ENCODE data around the gene FPR2.

FPR2 gene

GRCh38 chr19:51719251-51719988 lies 41.6 kb upstream of the FPR2 start:
- Histone ChIP-seq H3K36me3 (replicated peaks; ENCODE audit: low read depth, low read length) (no peaks in the 10 kb centered on the region), H3K27ac (ENCODE audit: low read length) (no peak overlapping the region), H3K9me3 (ENCODE audit: insufficient read depth, low read length) (no peaks in the 10 kb centered on the region), H4K20me1 (ENCODE audit: insufficient read depth, low read length) (no peaks in the 10 kb centered on the region), H2AFZ (ENCODE audit: low read depth, low read length) (no peak overlapping the region), H3K79me2 (ENCODE audit: low read length) (no peaks in the 10 kb centered on the region), H3K4me1 (ENCODE audit: low read length) (no peaks in the 10 kb centered on the region), H3K4me2 (ENCODE audit: low read length) (no peak overlapping the region), H3K9ac (ENCODE audit: low read length) (no peak overlapping the region), H3K4me3 (ENCODE audit: low read length) (no peak overlapping the region), H3K27me3 (ENCODE audit: low read depth, low read length) (peaks cover 5% of the 10 kb centered on the region; the same call in 1 of the 2 replicates)
- TF ChIP-seq EZH2phosphoT487 (IDR thresholded peaks at IDR 0.05; ENCODE audit: low read depth) (no peak), CTCF (IDR thresholded peaks at IDR 0.05; ENCODE audit: low read depth, low read length) (no peak)

GRCh38 chr19:51721905-51722304 lies 39.1 kb upstream of the FPR2 start:
- no peaks in the 10 kb centered on the region for H3K79me2 ChIP-seq (ENCODE audit: low read length)
- H4K20me1 ChIP-seq (ENCODE audit: insufficient read depth, low read length), result no peaks in the 10 kb centered on the region
- H3K27ac ChIP-seq (ENCODE audit: low read length), result no peak overlapping the region
- no peak for TF ChIP-seq CTCF (IDR thresholded peaks at IDR 0.05; ENCODE audit: low read depth, low read length)
- peaks cover 5% of the 10 kb centered on the region; the same call in 1 of the 2 replicates for H3K27me3 ChIP-seq (ENCODE audit: low read depth, low read length)
- no peak overlapping the region for H3K9ac ChIP-seq (ENCODE audit: low read length)
- H3K4me2 ChIP-seq (ENCODE audit: low read length), result no peak overlapping the region
- H3K9me3 ChIP-seq (ENCODE audit: insufficient read depth, low read length), result no peaks in the 10 kb centered on the region
- H3K4me3 ChIP-seq (ENCODE audit: low read length), result no peak overlapping the region
- H3K36me3 ChIP-seq (replicated peaks; ENCODE audit: low read depth, low read length), result no peaks in the 10 kb centered on the region
- H3K4me1 ChIP-seq (ENCODE audit: low read length), result no peaks in the 10 kb centered on the region
- H2AFZ ChIP-seq (ENCODE audit: low read depth, low read length), result no peak overlapping the region

- Histone ChIP-seq H3K79me2 (ENCODE audit: low read length) (no peaks in the 10 kb centered on the region), H2AFZ (ENCODE audit: low read depth, low read length) (no peak overlapping the region), H3K27me3 (ENCODE audit: low read depth, low read length) (peaks cover 5% of the 10 kb centered on the region; the same call in 1 of the 2 replicates), H3K9ac (ENCODE audit: low read length) (no peak overlapping the region), H3K27ac (ENCODE audit: low read length) (no peak overlapping the region), H3K9me3 (ENCODE audit: insufficient read depth, low read length) (no peaks in the 10 kb centered on the region), H3K36me3 (replicated peaks; ENCODE audit: low read depth, low read length) (no peaks in the 10 kb centered on the region), H3K4me1 (ENCODE audit: low read length) (no peaks in the 10 kb centered on the region), H4K20me1 (ENCODE audit: insufficient read depth, low read length) (no peaks in the 10 kb centered on the region), H3K4me2 (ENCODE audit: low read length) (no peak overlapping the region), H3K4me3 (ENCODE audit: low read length) (no peak overlapping the region)
- TF ChIP-seq CTCF (IDR thresholded peaks at IDR 0.05; ENCODE audit: low read depth, low read length) (no peak), EZH2phosphoT487 (IDR thresholded peaks at IDR 0.05; ENCODE audit: low read depth) (no peak)
These were observed 38.5 kb upstream of the FPR2 start for GRCh38 chr19:51722492-51722891.

GRCh38 chr19:51724543-51724942 lies 36.4 kb upstream of the FPR2 start:
- Histone ChIP-seq H3K36me3 (replicated peaks; ENCODE audit: low read depth, low read length) (no peaks in the 10 kb centered on the region), H3K27ac (ENCODE audit: low read length) (no peak overlapping the region), H3K27me3 (ENCODE audit: low read depth, low read length) (peaks cover 7% of the 10 kb centered on the region; the same call in 1 of the 2 replicates), H4K20me1 (ENCODE audit: insufficient read depth, low read length) (no peaks in the 10 kb centered on the region), H2AFZ (ENCODE audit: low read depth, low read length) (no peak overlapping the region), H3K4me3 (ENCODE audit: low read length) (no peak overlapping the region), H3K79me2 (ENCODE audit: low read length) (no peaks in the 10 kb centered on the region), H3K9me3 (ENCODE audit: insufficient read depth, low read length) (no peaks in the 10 kb centered on the region), H3K4me1 (ENCODE audit: low read length) (no peaks in the 10 kb centered on the region), H3K9ac (ENCODE audit: low read length) (no peak overlapping the region), H3K4me2 (ENCODE audit: low read length) (no peak overlapping the region)
- TF ChIP-seq EZH2phosphoT487 (IDR thresholded peaks at IDR 0.05; ENCODE audit: low read depth) (no peak), CTCF (IDR thresholded peaks at IDR 0.05; ENCODE audit: low read depth, low read length) (no peak)
